Activated CD4-positive, alpha-beta T cell treated with anti-CD3 and anti-CD28 coated beads for 1 hour (primary cell): ENCODE data around the gene SPDYE4.

Experiments
- DNase-seq: peaks from one replicate; pipeline ENCODE4 v3.0.0-alpha.2; 2020

Gene SPDYE4

DNA sequence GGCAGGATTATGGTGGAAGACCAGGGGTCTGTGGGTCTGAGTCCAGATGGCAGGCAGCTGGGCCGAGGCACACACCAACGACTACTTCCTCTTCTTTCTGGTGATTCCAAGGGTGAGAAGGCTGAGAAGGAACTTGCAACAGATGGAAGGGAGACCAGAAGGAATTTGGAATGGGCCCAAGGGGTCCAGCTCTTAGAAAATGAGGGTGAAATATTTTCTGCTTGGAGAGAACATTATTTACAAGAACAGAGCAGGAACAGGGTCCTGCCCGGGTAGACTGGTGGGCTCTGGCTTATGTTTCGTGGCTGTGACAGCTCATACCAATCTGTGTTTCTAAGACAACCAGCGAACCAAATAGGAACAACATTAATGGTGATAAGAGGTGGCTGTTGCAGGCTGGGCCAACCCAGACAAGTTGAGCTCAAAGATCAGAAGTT is 50.3 kb downstream of the SPDYE4 start:
- no peak for DNase-seq

DNA sequence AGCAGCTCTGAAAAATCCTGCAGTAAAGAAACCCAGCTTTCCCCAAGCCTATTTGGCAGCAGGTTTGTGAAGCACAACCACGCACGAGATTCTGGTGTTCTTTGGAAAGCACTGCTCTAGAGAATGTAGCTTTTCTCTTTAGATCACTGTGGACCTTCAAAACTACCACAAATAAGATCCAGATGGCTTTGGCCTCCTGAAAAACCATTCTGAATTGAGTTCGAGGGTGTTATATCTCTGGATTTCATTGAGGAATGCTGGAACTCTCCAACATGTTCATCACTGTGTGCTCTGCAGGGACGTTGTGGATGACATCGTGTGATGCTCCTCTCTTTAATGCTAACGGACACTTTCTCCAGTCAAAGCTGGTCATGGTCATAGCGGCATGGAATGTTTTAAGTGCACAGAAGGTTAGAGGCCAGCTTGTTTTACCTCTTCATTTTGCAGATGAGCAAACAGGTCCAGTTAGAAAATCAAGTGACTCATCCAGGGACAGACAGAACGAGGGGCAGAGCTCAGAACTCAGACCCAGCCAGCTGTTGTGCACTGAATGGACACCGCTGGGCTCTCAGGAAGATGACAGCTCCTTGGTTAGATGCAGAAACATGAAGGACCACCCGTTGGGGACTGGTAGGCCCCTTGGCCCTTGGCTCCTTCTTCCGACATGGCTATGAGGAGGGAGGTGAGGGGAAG is 50.9 kb downstream of the SPDYE4 start:
- no peak for DNase-seq

DNA sequence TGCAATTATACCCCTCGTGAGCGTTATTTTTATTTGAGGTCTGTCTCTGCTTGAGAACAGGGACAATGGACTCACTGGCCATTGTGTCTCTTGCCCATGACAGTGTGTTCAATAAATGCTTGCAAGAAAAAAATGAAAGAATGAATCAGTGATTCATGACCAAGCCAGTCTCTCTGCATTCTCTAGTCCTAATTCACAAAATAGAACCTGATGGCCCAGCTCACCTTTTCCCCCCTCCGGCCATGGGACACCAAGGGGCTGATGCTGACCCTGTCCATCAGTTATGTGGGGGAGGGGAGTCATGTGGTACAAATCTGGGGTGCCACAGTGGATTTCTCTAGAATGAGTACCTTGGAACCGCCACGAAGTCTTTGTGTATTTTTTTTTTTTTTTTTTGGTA is 51.9 kb downstream of the SPDYE4 start:
- no peak for DNase-seq

DNA sequence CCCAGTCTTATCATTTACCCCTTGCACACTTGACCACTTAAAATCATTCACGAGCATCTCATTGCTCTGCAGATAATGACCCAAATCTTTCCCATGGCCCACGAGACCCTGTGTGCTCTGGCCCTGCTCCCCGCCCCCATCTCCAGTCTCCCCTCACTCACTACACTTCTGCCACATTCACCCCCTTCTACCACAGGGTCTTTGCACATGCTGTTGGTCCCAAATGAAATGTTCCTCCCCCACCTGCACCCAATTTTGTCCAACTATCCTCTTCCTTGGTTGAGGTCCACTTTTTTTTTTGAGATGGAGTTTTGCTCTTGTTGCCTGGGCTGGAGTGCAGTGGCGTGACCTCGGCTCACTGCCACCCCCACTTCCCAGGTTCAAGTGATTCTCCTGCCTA is 52.9 kb downstream of the SPDYE4 start:
- DNase-seq = no peak

DNA sequence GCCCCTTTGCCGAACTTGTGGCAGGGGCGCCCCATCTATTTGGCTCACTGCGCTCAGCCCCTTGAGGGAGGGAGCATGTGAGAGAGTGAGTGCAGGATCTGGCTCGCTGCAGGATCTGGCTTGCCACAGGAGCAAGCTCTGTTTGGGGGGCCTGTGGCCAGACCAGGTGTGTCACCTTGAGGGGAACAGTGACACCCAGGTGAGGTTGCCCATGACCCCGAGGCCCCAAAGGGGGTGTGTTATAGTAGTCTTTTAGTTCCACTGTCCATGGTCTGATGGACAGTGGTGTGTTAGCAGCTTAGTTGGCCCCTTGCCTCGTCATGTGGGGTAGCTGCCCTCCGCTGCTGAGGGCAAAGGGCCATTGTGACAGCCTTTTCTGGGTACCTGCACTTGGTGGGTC is 55.3 kb downstream of the SPDYE4 start:
- DNase-seq = no peak

DNA sequence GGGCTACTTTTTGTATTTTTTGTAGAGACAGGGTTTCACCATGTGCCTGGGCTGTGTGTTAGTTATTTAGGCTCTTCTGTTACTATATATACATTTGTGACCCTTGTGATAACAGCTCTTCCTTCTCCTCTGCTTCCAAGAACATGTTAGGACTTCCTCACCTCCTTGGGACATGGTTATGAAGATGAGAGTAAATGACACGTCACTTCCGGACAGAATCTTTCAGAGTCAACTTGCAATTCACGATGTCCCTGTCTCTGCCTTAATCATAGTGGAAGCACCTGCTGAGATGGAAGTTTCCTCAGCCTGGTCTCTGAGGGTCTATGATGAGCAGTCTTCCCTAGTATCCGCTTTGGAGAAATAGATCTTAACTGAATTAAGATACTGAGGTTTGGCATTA is 56.6 kb downstream of the SPDYE4 start:
- no peak for DNase-seq

DNA sequence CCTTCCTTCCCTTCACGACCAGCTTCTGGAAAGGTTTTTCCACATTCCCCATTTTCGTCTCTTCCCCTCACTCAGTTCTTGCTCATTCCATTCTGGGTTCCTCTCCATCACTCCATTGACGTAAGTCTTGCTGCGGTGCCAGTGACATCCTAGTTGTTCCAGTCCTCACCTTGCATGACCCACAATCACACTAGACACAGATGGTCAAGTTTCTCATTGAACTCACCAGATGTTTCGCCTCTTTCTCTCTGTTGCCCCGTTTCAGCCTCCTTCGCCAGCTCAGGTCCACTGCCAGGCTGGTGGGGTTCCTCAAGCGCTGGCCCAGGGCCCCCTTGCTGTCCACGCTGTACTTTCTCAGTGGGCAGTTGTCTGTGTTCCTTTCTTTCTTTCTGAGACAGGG is 57.1 kb downstream of the SPDYE4 start:
- no peak for DNase-seq
